IPS-20b (cell line): Measurements from ENCODE around the gene SH2D6.
A peak's percentile ranks its signal among the peaks of the same experiment; 100 is the strongest.
"Not testable (repeated sequence)": the region's sequence is repeated elsewhere in the genome, so short reads cannot be mapped to it uniquely, and the experiment has no call there.

Experiments used
- H3K27ac ChIP-seq: one replicate; pipeline ENCODE4 v1.5.1; 2013; ENCODE audit warnings: low read length
- H3K27me3 ChIP-seq: 2 replicates; pipeline ENCODE4 v1.6.1; 2013; ENCODE audit warnings: mild to moderate bottlenecking, low read length, inconsistent platforms; ENCODE audit not compliant: insufficient read depth
- H3K36me3 ChIP-seq: 2 replicates; pipeline ENCODE4 v1.6.1; 2013; ENCODE audit warnings: low read depth, mild to moderate bottlenecking, inconsistent platforms, low read length, moderate library complexity; ENCODE audit not compliant: insufficient read depth
- H3K4me1 ChIP-seq: 2 replicates; pipeline ENCODE4 v1.6.1; 2013; ENCODE audit warnings: mild to moderate bottlenecking, control low read depth, inconsistent platforms, low read length, moderate library complexity; ENCODE audit not compliant: insufficient read depth
- H3K4me3 ChIP-seq: 2 replicates; pipeline ENCODE4 v1.5.1; 2013; ENCODE audit warnings: mild to moderate bottlenecking, low read length, inconsistent platforms
- H3K9ac ChIP-seq: 2 replicates; pipeline ENCODE4 v1.6.1; 2013; ENCODE audit warnings: low read depth, mild to moderate bottlenecking, inconsistent platforms, low read length, moderate library complexity
- H3K9me3 ChIP-seq: 2 replicates; pipeline ENCODE4 v1.6.1; 2013; ENCODE audit warnings: mild to moderate bottlenecking, low read depth, low read length, inconsistent platforms; ENCODE audit not compliant: insufficient read depth

The SH2D6 gene

GRCh38 chr2:85414421-85414759 is 4.1 kb upstream of the SH2D6 start:
- Histone ChIP-seq H3K4me3 (peak overlapping the region; percentile 77; the same call in 1 of the 2 replicates), H3K4me1 (peaks cover 11% of the 10 kb centered on the region), H3K9ac (peak overlapping the region; percentile 52), H3K27me3 (peaks cover 24% of the 10 kb centered on the region; the same call in 1 of the 2 replicates)
- H3K36me3 ChIP-seq, H3K27ac ChIP-seq, H3K9me3 ChIP-seq: not testable (repeated sequence)

- no peak overlapping the region for H3K9ac ChIP-seq
- no peak overlapping the region for H3K27ac ChIP-seq
- no peaks in the 10 kb centered on the region for H3K36me3 ChIP-seq
- no peak overlapping the region for H3K4me3 ChIP-seq
- peaks cover 5% of the 10 kb centered on the region for H3K4me1 ChIP-seq
- peaks cover 24% of the 10 kb centered on the region; the same call in 1 of the 2 replicates for H3K27me3 ChIP-seq
- no peaks in the 10 kb centered on the region for H3K9me3 ChIP-seq
These were observed 3.6 kb upstream of the SH2D6 start for GRCh38 chr2:85414761-85415553.

GRCh38 chr2:85415980-85416650 is 2.4 kb upstream of the SH2D6 start:
- Histone ChIP-seq H3K36me3 (no peaks in the 10 kb centered on the region), H3K27ac (no peak overlapping the region), H3K9ac (no peak overlapping the region), H3K9me3 (no peaks in the 10 kb centered on the region), H3K4me3 (no peak overlapping the region), H3K27me3 (peaks cover 24% of the 10 kb centered on the region; the same call in 1 of the 2 replicates), H3K4me1 (peaks cover 4% of the 10 kb centered on the region; the same call in 1 of the 2 replicates)

- no peaks in the 10 kb centered on the region for H3K9me3 ChIP-seq
- H3K4me1 ChIP-seq = peaks cover 4% of the 10 kb centered on the region; the same call in 1 of the 2 replicates
- peak overlapping the region; percentile 98 for H3K27ac ChIP-seq
- peak overlapping the region; percentile 92 for H3K4me3 ChIP-seq
- peaks cover 9% of the 10 kb centered on the region; the same call in 1 of the 2 replicates for H3K27me3 ChIP-seq
- no peaks in the 10 kb centered on the region for H3K36me3 ChIP-seq
- peak overlapping the region; percentile 87 for H3K9ac ChIP-seq
These were observed 628 bp downstream of the SH2D6 start for GRCh38 chr2:85419009-85419675.

- Histone ChIP-seq H3K9ac (peak overlapping the region; percentile 34; the same call in 1 of the 2 replicates), H3K27ac (no peak overlapping the region), H3K4me1 (peaks cover 4% of the 10 kb centered on the region; the same call in 1 of the 2 replicates), H3K36me3 (no peaks in the 10 kb centered on the region), H3K4me3 (no peak overlapping the region; the same call in 1 of the 2 replicates), H3K9me3 (no peaks in the 10 kb centered on the region), H3K27me3 (no peaks in the 10 kb centered on the region; the same call in 1 of the 2 replicates)
These were observed 2.2 kb downstream of the SH2D6 start for GRCh38 chr2:85420536-85421259.

- H3K4me1 ChIP-seq = peaks cover 4% of the 10 kb centered on the region; the same call in 1 of the 2 replicates
- H3K9ac ChIP-seq = peak overlapping the region; percentile 34; the same call in 1 of the 2 replicates
- H3K9me3 ChIP-seq = no peaks in the 10 kb centered on the region
- no peaks in the 10 kb centered on the region for H3K36me3 ChIP-seq
- H3K27me3 ChIP-seq = peaks cover under 1% of the 10 kb centered on the region; the same call in 1 of the 2 replicates
- H3K4me3 ChIP-seq = no peak overlapping the region
- no peak overlapping the region for H3K27ac ChIP-seq
These were observed 3.0 kb downstream of the SH2D6 start for GRCh38 chr2:85421260-85422071.

GRCh38 chr2:85422072-85422457 is 3.6 kb downstream of the SH2D6 start:
- Histone ChIP-seq H3K27ac (no peak overlapping the region), H3K9ac (no peak overlapping the region), H3K27me3 (peaks cover 7% of the 10 kb centered on the region), H3K36me3 (no peaks in the 10 kb centered on the region), H3K4me1 (peaks cover 4% of the 10 kb centered on the region; the same call in 1 of the 2 replicates), H3K9me3 (no peaks in the 10 kb centered on the region), H3K4me3 (no peak overlapping the region)

- H3K4me3 ChIP-seq = no peak overlapping the region
- H3K27me3 ChIP-seq = peaks cover 14% of the 10 kb centered on the region
- H3K9ac ChIP-seq = no peak overlapping the region
- no peaks in the 10 kb centered on the region for H3K36me3 ChIP-seq
- H3K9me3 ChIP-seq = no peaks in the 10 kb centered on the region
- H3K4me1 ChIP-seq = peaks cover 8% of the 10 kb centered on the region; the same call in 1 of the 2 replicates
- H3K27ac ChIP-seq = no peak overlapping the region
These were observed 5.0 kb downstream of the SH2D6 start for GRCh38 chr2:85423525-85423924.

GRCh38 chr2:85425588-85425987 is 7.1 kb downstream of the SH2D6 start:
- Histone ChIP-seq H3K9me3 (no peaks in the 10 kb centered on the region), H3K9ac (no peak overlapping the region), H3K36me3 (no peaks in the 10 kb centered on the region), H3K27ac (no peak overlapping the region), H3K27me3 (peaks cover 23% of the 10 kb centered on the region), H3K4me3 (no peak overlapping the region), H3K4me1 (peaks cover 10% of the 10 kb centered on the region; the same call in 1 of the 2 replicates)

GRCh38 chr2:85427300-85427835 is 8.9 kb downstream of the SH2D6 start:
- Histone ChIP-seq H3K4me3 (no peak overlapping the region), H3K27ac (no peak overlapping the region), H3K4me1 (peaks cover 18% of the 10 kb centered on the region; the same call in 1 of the 2 replicates), H3K27me3 (peaks cover 23% of the 10 kb centered on the region), H3K9me3 (no peaks in the 10 kb centered on the region), H3K36me3 (no peaks in the 10 kb centered on the region), H3K9ac (no peak overlapping the region)
